ENCODE results near the gene VPS16.

DNA sequence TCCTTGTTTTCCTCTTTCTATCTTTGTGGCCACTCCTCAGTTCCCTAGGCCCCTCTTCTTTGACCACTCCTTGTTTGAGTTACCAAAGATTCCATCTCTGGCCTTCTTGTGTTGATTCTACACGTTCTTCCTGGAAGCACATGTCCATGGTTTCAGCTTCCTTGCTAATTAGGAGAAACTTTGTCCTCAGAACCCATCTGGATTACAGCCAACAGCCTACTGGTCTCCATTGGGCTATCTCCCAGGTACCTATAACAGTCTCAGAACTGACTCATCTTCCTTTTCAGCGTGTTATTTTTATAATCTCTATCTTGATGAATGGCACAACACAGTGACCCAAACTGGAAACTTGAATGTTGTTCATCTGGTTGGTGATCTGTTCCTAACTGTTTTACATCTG is 50.2 kb downstream of the VPS16 start:
- TF ChIP-seq, protein P1, sequence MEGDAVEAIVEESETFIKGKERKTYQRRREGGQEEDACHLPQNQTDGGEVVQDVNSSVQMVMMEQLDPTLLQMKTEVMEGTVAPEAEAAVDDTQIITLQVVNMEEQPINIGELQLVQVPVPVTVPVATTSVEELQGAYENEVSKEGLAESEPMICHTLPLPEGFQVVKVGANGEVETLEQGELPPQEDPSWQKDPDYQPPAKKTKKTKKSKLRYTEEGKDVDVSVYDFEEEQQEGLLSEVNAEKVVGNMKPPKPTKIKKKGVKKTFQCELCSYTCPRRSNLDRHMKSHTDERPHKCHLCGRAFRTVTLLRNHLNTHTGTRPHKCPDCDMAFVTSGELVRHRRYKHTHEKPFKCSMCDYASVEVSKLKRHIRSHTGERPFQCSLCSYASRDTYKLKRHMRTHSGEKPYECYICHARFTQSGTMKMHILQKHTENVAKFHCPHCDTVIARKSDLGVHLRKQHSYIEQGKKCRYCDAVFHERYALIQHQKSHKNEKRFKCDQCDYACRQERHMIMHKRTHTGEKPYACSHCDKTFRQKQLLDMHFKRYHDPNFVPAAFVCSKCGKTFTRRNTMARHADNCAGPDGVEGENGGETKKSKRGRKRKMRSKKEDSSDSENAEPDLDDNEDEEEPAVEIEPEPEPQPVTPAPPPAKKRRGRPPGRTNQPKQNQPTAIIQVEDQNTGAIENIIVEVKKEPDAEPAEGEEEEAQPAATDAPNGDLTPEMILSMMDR (IDR thresholded peaks at IDR 0.05; ENCODE audit: low read depth, low read length, poor library complexity, severe bottlenecking): no peak
- TF ChIP-seq EZH2phosphoT487 (IDR thresholded peaks at IDR 0.05; ENCODE audit: borderline replicate concordance, low read length): no peak
